Measurements from ENCODE around the gene ARHGAP6. TPM values are rescaled to one million over a fixed set of nuclear protein-coding genes. Genes with fewer than 3 reads are reported as not detected.

ARHGAP6 gene
- polyA plus RNA-seq, 3 donors = 0.31 to 1.1 (median 0.40) TPM

GRCh38 chrX:11435568-11435967 is 230.2 kb downstream of the ARHGAP6 start:
- H3K4me1 Mint-ChIP-seq = peaks cover 6% of the 10 kb centered on the region
- H3K9me3 ChIP-seq (replicated peaks in 1 of 2; ENCODE audit: control insufficient read depth in 1 of 2, insufficient read depth in 1 of 2, low read length in 2 of 2) = no peaks in the 10 kb centered on the region
- H3K4me1 ChIP-seq (ENCODE audit: control insufficient read depth in 1 of 2, insufficient read depth in 2 of 2, low read length in 2 of 2) = peaks cover 0 to 2% of the 10 kb centered on the region in 2 donors
- H3K27ac ChIP-seq (ENCODE audit: low read depth in 1 of 2, low read length in 2 of 2) = no peak overlapping the region
- no peaks in the 10 kb centered on the region for H3K36me3 Mint-ChIP-seq
- H3K4me3 Mint-ChIP-seq = no peak overlapping the region
- H3K27me3 ChIP-seq (ENCODE audit: control insufficient read depth in 2 of 2, insufficient read depth in 2 of 2, low read length in 2 of 2) = no peaks in the 10 kb centered on the region
- H3K36me3 ChIP-seq (replicated peaks in 1 of 2; ENCODE audit: control insufficient read depth in 1 of 2, insufficient read depth in 2 of 2, low read length in 2 of 2) = no peaks in the 10 kb centered on the region
- peaks cover 0 to 3% (median 1%) of the 10 kb centered on the region in 7 donors for H3K9me3 Mint-ChIP-seq
- H2AFZ ChIP-seq (ENCODE audit: insufficient read depth, low read depth, low read length, poor library complexity, severe bottlenecking) = no peak overlapping the region
- no peak overlapping the region for H3K4me3 ChIP-seq (replicated peaks in 1 of 3; ENCODE audit: low read depth in 2 of 3, low read length in 3 of 3)
- intact Hi-C loops (cut with micrococcal nuclease) = no loop called here
- H3K27ac Mint-ChIP-seq = no peak overlapping the region
- 89% methylated on average over 3 of the region's 4 CpGs for WGBS (ENCODE audit: insufficient coverage)
- no peak overlapping the region for H3K9ac ChIP-seq (ENCODE audit: insufficient read depth, low read length, poor library complexity, severe bottlenecking)
- no peak for TF ChIP-seq CTCF (IDR thresholded peaks at IDR 0.05)
- no peak overlapping the region for H3K4me2 ChIP-seq (replicated peaks; ENCODE audit: extremely low read depth, low read length, poor library complexity, severe bottlenecking)
- no peaks in the 10 kb centered on the region for H4K20me1 ChIP-seq (ENCODE audit: insufficient read depth, low read length)
- DNase-seq = no peak
- H3K27me3 Mint-ChIP-seq (ENCODE audit: low read depth in 3 of 3) = peaks cover 0 to 3% (median 0%) of the 10 kb centered on the region in 3 donors
- H3K79me2 ChIP-seq (ENCODE audit: insufficient read depth, low read length) = no peaks in the 10 kb centered on the region

- no peak overlapping the region for H3K27ac ChIP-seq (ENCODE audit: low read depth in 1 of 2, low read length in 2 of 2)
- H3K27me3 Mint-ChIP-seq (ENCODE audit: low read depth in 3 of 3) = peaks cover 0 to 3% (median 0%) of the 10 kb centered on the region in 3 donors
- WGBS (ENCODE audit: insufficient coverage) = 100% methylated on average over 1 of the region's 3 CpGs
Measured at GRCh38 chrX:11434607-11435006, 231.1 kb downstream of the ARHGAP6 start.

More at GRCh38 chrX:11434607-11435006, 231.1 kb downstream of the ARHGAP6 start:
- H3K9me3 ChIP-seq (replicated peaks in 1 of 2; ENCODE audit: control insufficient read depth in 1 of 2, insufficient read depth in 1 of 2, low read length in 2 of 2) = no peaks in the 10 kb centered on the region
- TF ChIP-seq CTCF (IDR thresholded peaks at IDR 0.05) = no peak
- no peak for DNase-seq
- no peak overlapping the region for H2AFZ ChIP-seq (ENCODE audit: insufficient read depth, low read depth, low read length, poor library complexity, severe bottlenecking)
- no peaks in the 10 kb centered on the region for H3K36me3 Mint-ChIP-seq
- H3K4me2 ChIP-seq (replicated peaks; ENCODE audit: extremely low read depth, low read length, poor library complexity, severe bottlenecking) = no peak overlapping the region
- no peak overlapping the region for H3K9ac ChIP-seq (ENCODE audit: insufficient read depth, low read length, poor library complexity, severe bottlenecking)
- H3K36me3 ChIP-seq (replicated peaks in 1 of 2; ENCODE audit: control insufficient read depth in 1 of 2, insufficient read depth in 2 of 2, low read length in 2 of 2) = no peaks in the 10 kb centered on the region
- H3K4me3 Mint-ChIP-seq = no peak overlapping the region
- no peaks in the 10 kb centered on the region for H3K27me3 ChIP-seq (ENCODE audit: control insufficient read depth in 2 of 2, insufficient read depth in 2 of 2, low read length in 2 of 2)
- H4K20me1 ChIP-seq (ENCODE audit: insufficient read depth, low read length) = no peaks in the 10 kb centered on the region
- intact Hi-C loops (cut with micrococcal nuclease) = no loop called here
- peaks cover 0 to 2% of the 10 kb centered on the region in 2 donors for H3K4me1 ChIP-seq (ENCODE audit: control insufficient read depth in 1 of 2, insufficient read depth in 2 of 2, low read length in 2 of 2)
- peaks cover 0 to 2% (median under 1%) of the 10 kb centered on the region in 7 donors for H3K9me3 Mint-ChIP-seq
- H3K79me2 ChIP-seq (ENCODE audit: insufficient read depth, low read length) = no peaks in the 10 kb centered on the region
- H3K4me1 Mint-ChIP-seq = peaks cover 6% of the 10 kb centered on the region
- H3K4me3 ChIP-seq (replicated peaks in 1 of 3; ENCODE audit: low read depth in 2 of 3, low read length in 3 of 3) = no peak overlapping the region
- no peak overlapping the region for H3K27ac Mint-ChIP-seq
